Measurements from ENCODE around the gene CA10.

DNA sequence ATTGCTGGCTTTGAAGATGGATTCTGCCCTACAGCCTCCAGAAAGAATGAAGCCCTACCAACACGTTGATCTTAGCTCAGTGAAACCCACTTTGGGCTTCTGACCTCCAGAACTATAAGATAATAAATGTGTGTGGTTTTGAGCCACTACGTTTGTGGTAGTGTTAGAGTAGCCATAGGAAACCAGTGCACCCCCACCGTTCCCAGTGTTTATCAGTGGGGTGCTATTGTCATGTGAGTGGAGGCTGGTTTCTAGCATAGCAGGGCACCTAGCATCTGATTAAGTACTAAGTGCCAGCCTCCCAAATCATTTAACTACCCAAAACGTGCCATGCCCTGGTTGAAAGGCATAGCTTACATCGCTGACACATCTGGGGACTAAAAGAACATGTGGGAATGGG is 474.3 kb downstream of the CA10 start:
- TF ChIP-seq, protein P1, sequence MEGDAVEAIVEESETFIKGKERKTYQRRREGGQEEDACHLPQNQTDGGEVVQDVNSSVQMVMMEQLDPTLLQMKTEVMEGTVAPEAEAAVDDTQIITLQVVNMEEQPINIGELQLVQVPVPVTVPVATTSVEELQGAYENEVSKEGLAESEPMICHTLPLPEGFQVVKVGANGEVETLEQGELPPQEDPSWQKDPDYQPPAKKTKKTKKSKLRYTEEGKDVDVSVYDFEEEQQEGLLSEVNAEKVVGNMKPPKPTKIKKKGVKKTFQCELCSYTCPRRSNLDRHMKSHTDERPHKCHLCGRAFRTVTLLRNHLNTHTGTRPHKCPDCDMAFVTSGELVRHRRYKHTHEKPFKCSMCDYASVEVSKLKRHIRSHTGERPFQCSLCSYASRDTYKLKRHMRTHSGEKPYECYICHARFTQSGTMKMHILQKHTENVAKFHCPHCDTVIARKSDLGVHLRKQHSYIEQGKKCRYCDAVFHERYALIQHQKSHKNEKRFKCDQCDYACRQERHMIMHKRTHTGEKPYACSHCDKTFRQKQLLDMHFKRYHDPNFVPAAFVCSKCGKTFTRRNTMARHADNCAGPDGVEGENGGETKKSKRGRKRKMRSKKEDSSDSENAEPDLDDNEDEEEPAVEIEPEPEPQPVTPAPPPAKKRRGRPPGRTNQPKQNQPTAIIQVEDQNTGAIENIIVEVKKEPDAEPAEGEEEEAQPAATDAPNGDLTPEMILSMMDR (IDR thresholded peaks at IDR 0.05; ENCODE audit: poor library complexity): no peak
- no peak for TF ChIP-seq EZH2phosphoT487 (IDR thresholded peaks at IDR 0.05; ENCODE audit: low read depth, severe bottlenecking, unreplicated experiment)
